GM12878 (cell line): ENCODE data around the gene SPIC. TPM values are rescaled to one million over a fixed set of nuclear protein-coding genes. Genes with fewer than 3 reads are reported as not detected.

Experiments
- ATAC-seq: fragments of 200-7000 bp; cut with Tn5 transposase; 3 replicates; pipeline ENCODE4 v1.9.1; 2020; ENCODE audit warnings: mild to moderate bottlenecking, moderate library complexity
- BruUV-seq: library from RNA; stranded (reverse); fragments of 400-500 nt; replicated peaks from 2 replicates; lab custom pipeline; 2021; lab: Mats Ljungman, UMichigan
- CTCF ChIA-PET: fragments of 300-600 bp; sonication (Branson Sonifier 250); formaldehyde crosslinking; extraction: SDS; loops from one replicate; lab custom pipeline; 2021; ENCODE audit warnings: inconsistent platforms; lab: Yijun Ruan, JAX
- POLR2A ChIA-PET: fragments of 350-600 bp; formaldehyde crosslinking; extraction: SDS; loops from one replicate; lab custom pipeline; 2021; ENCODE audit warnings: inconsistent platforms; lab: Charles Lee
- RAD21 ChIA-PET: fragments of 300-600 bp; sonication (Branson Sonifier 250); formaldehyde crosslinking; loops from one replicate; lab custom pipeline; 2023; ENCODE audit warnings: antibody characterized with exemption; ENCODE audit not compliant: unreplicated experiment; lab: Charles Lee
- SMC1A ChIA-PET: fragments of 300-600 bp; sonication (Branson Sonifier 250); formaldehyde crosslinking; loops from one replicate; lab custom pipeline; 2023; ENCODE audit not compliant: unreplicated experiment, uncharacterized antibody; lab: Charles Lee
- DNase-seq: peaks from one replicate; pipeline ENCODE4 v3.0.0-alpha.2; 2011; ENCODE audit warnings: low read depth, low spot score
- FAIRE-seq: peaks from 3 replicates; lab custom pipeline; 2011; peaks lifted over from hg19 to GRCh38; lab: Jason Lieb, UNC
- H2AFZ ChIP-seq: 2 replicates; pipeline ENCODE4 v1.6.0; 2011; ENCODE audit warnings: low read depth, low read length, control low read depth; ENCODE audit not compliant: control insufficient read depth
- H3K27ac ChIP-seq: 2 replicates; pipeline ENCODE4 v1.5.1; 2011; ENCODE audit warnings: control low read depth; ENCODE audit not compliant: control insufficient read depth, insufficient read depth
- H3K27me3 ChIP-seq, 2 experiments: replicated peaks in 1 of 2; 2 replicates each; pipeline versions ENCODE4 v1.6.0 to v1.6.1; 2011; ENCODE audit warnings: low read length in 1 of 2; ENCODE audit not compliant: control insufficient read depth in 2 of 2, insufficient read depth in 2 of 2
- H3K36me3 ChIP-seq, 2 experiments: 2 replicates each; pipeline ENCODE4 v1.5.1; 2011; ENCODE audit warnings: low read length in 1 of 2; ENCODE audit not compliant: control insufficient read depth in 2 of 2, insufficient read depth in 2 of 2
- H3K4me1 ChIP-seq: 2 replicates; pipeline ENCODE4 v1.6.1; 2011; ENCODE audit warnings: mild to moderate bottlenecking, low read length, moderate library complexity, mixed read lengths; ENCODE audit not compliant: control insufficient read depth, insufficient read depth
- H3K4me2 ChIP-seq: 2 replicates; pipeline ENCODE4 v1.6.0; 2011; ENCODE audit warnings: control low read depth; ENCODE audit not compliant: control insufficient read depth, insufficient read depth
- H3K4me3 ChIP-seq: fragments of 200-600 bp; sonication (generic); 2 replicates; pipeline ENCODE4 v1.5.1; 2016
- H3K79me2 ChIP-seq: 2 replicates; pipeline ENCODE4 v1.6.0; 2011; ENCODE audit warnings: low read length; ENCODE audit not compliant: control insufficient read depth, insufficient read depth
- H3K9ac ChIP-seq: 2 replicates; pipeline ENCODE4 v1.8.0; 2011; ENCODE audit warnings: low read length, control low read depth, mixed read lengths; ENCODE audit not compliant: control insufficient read depth, insufficient read depth
- H3K9me3 ChIP-seq: replicated peaks from 3 replicates; pipeline ENCODE4 v1.5.1; 2011; ENCODE audit warnings: mild to moderate bottlenecking, low read length; ENCODE audit not compliant: control insufficient read depth, insufficient read depth
- H4K20me1 ChIP-seq: 2 replicates; pipeline ENCODE4 v1.6.0; 2011; ENCODE audit not compliant: control insufficient read depth, insufficient read depth
- ASH2L ChIP-seq: fragments of 300-600, 200-600 bp; sonication (generic); IDR thresholded peaks from 2 replicates; pipeline ENCODE4 v1.6.1; 2017; ENCODE audit warnings: low read depth, mild to moderate bottlenecking, borderline replicate concordance
- ATF3 ChIP-seq: IDR thresholded peaks from 2 replicates; pipeline ENCODE4 v1.6.1; 2011; ENCODE audit warnings: low read depth, mild to moderate bottlenecking, low read length, moderate library complexity, borderline replicate concordance; ENCODE audit errors: extremely low read depth
- CBX3 ChIP-seq: fragments of 200-600 bp; sonication (generic); IDR thresholded peaks from 2 replicates; pipeline ENCODE4 v1.6.1; 2016; ENCODE audit warnings: low read depth, borderline replicate concordance
- ESRRA ChIP-seq: IDR thresholded peaks from 2 replicates; pipeline ENCODE4 v1.6.1; 2012; ENCODE audit warnings: mild to moderate bottlenecking, low read length, improper control_type of control experiment
- HSF1 ChIP-seq: fragments of 150-350 bp; IDR thresholded peaks from 2 replicates; pipeline ENCODE4 v1.6.1; 2014; ENCODE audit warnings: mild to moderate bottlenecking, low read depth, low read length
- NR2C1 ChIP-seq: fragments of 450-650 bp; IDR thresholded peaks from 2 replicates; pipeline ENCODE4 v1.6.1; 2017; ENCODE audit warnings: antibody characterized with exemption, mild to moderate bottlenecking, moderate library complexity
- POLR2AphosphoS5 ChIP-seq: IDR thresholded peaks from 2 replicates; pipeline ENCODE4 v1.6.1; 2011; ENCODE audit warnings: mild to moderate bottlenecking, low read length, inconsistent platforms
- POU2F2 ChIP-seq: IDR thresholded peaks from 3 replicates; pipeline ENCODE4 v1.6.1; 2011; ENCODE audit warnings: low read depth, mild to moderate bottlenecking, low read length, borderline replicate concordance
- RAD21 ChIP-seq: IDR thresholded peaks from 2 replicates; pipeline ENCODE4 v1.6.1; 2011; ENCODE audit warnings: mild to moderate bottlenecking, low read depth, low read length, moderate library complexity; ENCODE audit not compliant: insufficient read depth
- SMC3 ChIP-seq: IDR thresholded peaks from 2 replicates; pipeline ENCODE4 v1.6.1; 2011; ENCODE audit warnings: low read length, improper control_type of control experiment, borderline replicate concordance
- TCF3 ChIP-seq: IDR thresholded peaks from 2 replicates; pipeline ENCODE4 v1.6.1; 2012; ENCODE audit warnings: low read depth, mild to moderate bottlenecking, low read length, borderline replicate concordance; ENCODE audit not compliant: insufficient read depth
- ZBED1 ChIP-seq: IDR thresholded peaks from 2 replicates; pipeline ENCODE4 v1.6.1; 2016; ENCODE audit warnings: borderline replicate concordance
- WGBS: methylation state at CpG from one replicate; pipeline ENCODE4 v1.1.6; 2016; ENCODE audit warnings: low lambda C conversion rate; ENCODE audit not compliant: insufficient replicate concordance, insufficient coverage; ENCODE audit errors: missing lambda C conversion rate; 5-methylcytosine and 5-hydroxymethylcytosine counted together
- in situ Hi-C: fragments of 300-500 bp; cut with MboI; formaldehyde crosslinking; loops from 9 replicates; pipeline ENCODE4 v1.14.3; 2018; ENCODE audit warnings: mixed read lengths
- intact Hi-C: fragments of 100-400 bp; cut with micrococcal nuclease; formaldehyde crosslinking; loops from one replicate; pipeline ENCODE4 v1.14.2; 2022; ENCODE audit not compliant: unreplicated experiment
- polyA plus RNA-seq, 11 experiments: library from polyadenylated mRNA; depleted of rRNA in 4 of 11; unstranded in 6 of 11; stranded (reverse) in 5 of 11; fragments of >200 nt; fragmentation: Nextera tagmentation in 4 of 11; fragmentation: Illumina TruSeq in 1 of 11; extraction: Ambion mirVana in 4 of 11; extraction: Trizol in 1 of 11; gene quantifications; 1 replicate in 1 of 11; 2 replicates in 10 of 11; pipeline versions ENCODE4 v1.2.1 to v1.2.3, GENCODE V29; 2011 to 2016; ENCODE audit warnings: inconsistent platforms in 2 of 11, missing spikeins in 2 of 11, low read depth in 1 of 11
- total RNA-seq, 4 experiments: library from RNA; depleted of rRNA in 3 of 4; stranded (reverse); fragments of >200 nt in 3 of 4; fragmentation: Illumina TruSeq in 1 of 4; extraction: Trizol in 1 of 4; gene quantifications; 2 replicates each; pipeline versions ENCODE4 v1.2.1 to v1.2.3, GENCODE V29; 2013 to 2021

SPIC gene
- total and polyA plus RNA-seq, 10 of the 15 experiments (the other 5 are each of a cell fraction or from before 2014, with no cell fraction given), result 0.07 to 2.2 (median 0.18) TPM; not detected in 4

- Histone ChIP-seq H3K4me1 (no peaks in the 10 kb centered on the region), H2AFZ (no peak overlapping the region), H4K20me1 (no peaks in the 10 kb centered on the region), H3K4me3 (no peak overlapping the region), H3K9me3 (no peaks in the 10 kb centered on the region)
- FAIRE-seq, result no peak
- 52% methylated on average over 1 of the region's 1 CpG for WGBS
- SMC1A ChIA-PET, result interaction anchor here (0.8 kb wide), 1 partner anchor 66 kb away, joined by 3 read pairs; no protein-coding TSS in a partner anchor
- RAD21 ChIA-PET, result interaction anchor here (0.7 kb wide), 1 partner anchor 10 kb away, joined by 3 read pairs; no protein-coding TSS in a partner anchor
- TF ChIP-seq POLR2AphosphoS5, result no peak
- no peak for TF ChIP-seq TCF3
- TF ChIP-seq, all 136 proteins: peak for 0
- ChIA-PET CTCF (interaction anchor here (1.2 kb wide), 1 partner anchor 360 kb away, joined by 3 read pairs; no protein-coding TSS in a partner anchor), POLR2A (interaction anchor here (0.7 kb wide), 1 partner anchor 1511 kb away, joined by 3 read pairs; no protein-coding TSS in a partner anchor)
- intact Hi-C loops, result no loop called here
- Histone ChIP-seq H3K27me3 (no peaks in the 10 kb centered on the region), H3K79me2 (no peaks in the 10 kb centered on the region), H3K9ac (no peak overlapping the region), H3K27ac (no peak overlapping the region), H3K4me2 (no peak overlapping the region), H3K36me3 (no peaks in the 10 kb centered on the region)
- in situ Hi-C loops, result no loop called here
- ATAC-seq, result no peak
- BruUV-seq, result no TSS peak
- no peak for DNase-seq
These were observed 5.7 kb downstream of the SPIC start for GRCh38 chr12:101480849-101481248.

- FAIRE-seq (no peak), DNase-seq (no peak), ATAC-seq (no peak)
- POLR2A ChIA-PET, result no interaction called here
- Histone ChIP-seq H3K4me1 (no peaks in the 10 kb centered on the region), H3K79me2 (no peaks in the 10 kb centered on the region), H3K4me3 (no peak overlapping the region), H3K9ac (no peak overlapping the region), H3K36me3 (no peaks in the 10 kb centered on the region), H3K9me3 (no peaks in the 10 kb centered on the region), H4K20me1 (no peaks in the 10 kb centered on the region), H3K27me3 (no peaks in the 10 kb centered on the region)
- in situ Hi-C loops, result no loop called here
- CTCF ChIA-PET, result no interaction called here
- RAD21 ChIA-PET, result no interaction called here
- no TSS peak for BruUV-seq
- TF ChIP-seq HSF1, result no peak
- TF ChIP-seq ESRRA, result no peak
- no peak for TF ChIP-seq ASH2L
- no peak for TF ChIP-seq POU2F2
- TF ChIP-seq ATF3, result no peak
- TF ChIP-seq CBX3, result no peak
- no peak for TF ChIP-seq NR2C1
- no peak for TF ChIP-seq ZBED1
- TF ChIP-seq SMC3, result no peak
- TF ChIP-seq RAD21, result no peak
- TF ChIP-seq, all 136 proteins: peak for 0
- Histone ChIP-seq H3K27ac (no peak overlapping the region), H2AFZ (no peak overlapping the region), H3K4me2 (no peak overlapping the region)
- SMC1A ChIA-PET, result interaction anchor here (2.3 kb wide), 1 partner anchor 13 kb away, joined by 6 read pairs; no protein-coding TSS in a partner anchor
- intact Hi-C loops, result no loop called here
These were observed 9.9 kb downstream of the SPIC start for GRCh38 chr12:101485021-101485420.
